OCI-LY7 (cell line): ENCODE results near the gene IGF2BP2. TPM values are rescaled to one million over a fixed set of nuclear protein-coding genes. Genes with fewer than 3 reads are reported as not detected.

Experiments
- BruUV-seq: library from RNA; stranded (reverse); fragments of 400-500 nt; replicated peaks from 2 replicates; lab custom pipeline; 2021; lab: Mats Ljungman, UMichigan
- CTCF ChIA-PET: fragments of 300-600 bp; sonication (Branson Sonifier 250); formaldehyde crosslinking; loops from one replicate; lab custom pipeline; 2022; ENCODE audit warnings: antibody characterized with exemption; ENCODE audit not compliant: unreplicated experiment; lab: Charles Lee
- POLR2A ChIA-PET: fragments of 300-600 bp; sonication (Branson Sonifier 250); formaldehyde crosslinking; loops from one replicate; lab custom pipeline; 2022; ENCODE audit warnings: antibody characterized with exemption; lab: Charles Lee
- DNase-seq: peaks from one replicate; pipeline ENCODE4 v3.0.0-alpha.2; 2015; ENCODE audit warnings: low spot score
- H2AFZ ChIP-seq: fragments of 200-600 bp; sonication (generic), shearing (Covaris generic); 2 replicates; pipeline ENCODE4 v1.6.1; 2014; ENCODE audit warnings: mild to moderate bottlenecking, antibody characterized with exemption, low read length, moderate library complexity
- H3K27ac ChIP-seq: fragments of 200-600 bp; sonication (generic); 2 replicates; pipeline ENCODE4 v1.5.1; 2014; ENCODE audit warnings: mixed run types, low read depth, mild to moderate bottlenecking, moderate library complexity, low read length, inconsistent platforms; ENCODE audit not compliant: poor library complexity, severe bottlenecking
- H3K36me3 ChIP-seq: fragments of 200-600 bp; sonication (generic); 2 replicates; pipeline ENCODE4 v1.6.1; 2014; ENCODE audit warnings: mild to moderate bottlenecking, antibody characterized with exemption, low read length, moderate library complexity, mixed read lengths; ENCODE audit not compliant: insufficient read depth
- H3K4me1 ChIP-seq: fragments of 200-600 bp; sonication (generic); 2 replicates; pipeline ENCODE4 v1.5.1; 2014; ENCODE audit warnings: mild to moderate bottlenecking, low read length; ENCODE audit not compliant: insufficient read depth, poor library complexity, severe bottlenecking
- H3K4me2 ChIP-seq: fragments of 200-600 bp; sonication (generic); 2 replicates; pipeline ENCODE4 v1.6.1; 2014; ENCODE audit warnings: mild to moderate bottlenecking, low read length
- H3K4me3 ChIP-seq: fragments of 200-600 bp; sonication (generic); 2 replicates; pipeline ENCODE4 v1.5.1; 2014; ENCODE audit warnings: mild to moderate bottlenecking, low read depth, low read length; ENCODE audit not compliant: poor library complexity, severe bottlenecking
- H3K79me2 ChIP-seq: fragments of 200-600 bp; sonication (generic); 2 replicates; pipeline ENCODE4 v1.6.1; 2016; ENCODE audit warnings: low read depth, mild to moderate bottlenecking, low read length, moderate library complexity, mixed read lengths; ENCODE audit not compliant: insufficient read depth
- H3K9me2 ChIP-seq: fragments of 200-600 bp; sonication (generic); 2 replicates; pipeline ENCODE4 v1.6.1; 2016; ENCODE audit warnings: mild to moderate bottlenecking, low read length, mixed read lengths; ENCODE audit not compliant: insufficient read depth
- H3K9me3 ChIP-seq: fragments of 200-600 bp; sonication (generic); 2 replicates; pipeline ENCODE4 v1.6.1; 2014; ENCODE audit warnings: mild to moderate bottlenecking, mixed run types, low read length, mixed read lengths
- H4K20me1 ChIP-seq: fragments of 200-600 bp; sonication (generic); 2 replicates; pipeline ENCODE4 v1.6.1; 2014; ENCODE audit warnings: mild to moderate bottlenecking, antibody characterized with exemption, low read length, moderate library complexity, mixed read lengths; ENCODE audit not compliant: insufficient read depth
- EZH2phosphoT487 ChIP-seq: fragments of 200-600 bp; sonication (generic); IDR thresholded peaks from 2 replicates; pipeline ENCODE4 v1.6.1; 2018; ENCODE audit warnings: low read depth, borderline replicate concordance, mild to moderate bottlenecking, mixed run types, antibody characterized with exemption, low read length, moderate library complexity, mixed read lengths
- intact Hi-C: fragments of 100-400 bp; cut with micrococcal nuclease; formaldehyde crosslinking; loops from one replicate; pipeline ENCODE4 v1.10.0; 2022; ENCODE audit not compliant: unreplicated experiment
- total RNA-seq, 2 experiments: library from RNA; depleted of rRNA in 1 of 2; stranded (reverse); fragments of >200 nt in 1 of 2; shearing (Covaris generic) in 1 of 2; gene quantifications; 2 replicates each; pipeline ENCODE4 v1.2.3, GENCODE V29; 2014 to 2022
- TF ChIP-seq, protein P1 (sequence below): fragments of 200-600 bp; sonication (generic); conservative IDR thresholded peaks from 2 replicates; pipeline ENCODE4 v1.5.1; 2014; ENCODE audit warnings: mild to moderate bottlenecking, antibody characterized with exemption, low read length, moderate library complexity, mixed read lengths

Gene IGF2BP2
- total RNA-seq, 2 experiments from 2014 or later: not detected

DNA sequence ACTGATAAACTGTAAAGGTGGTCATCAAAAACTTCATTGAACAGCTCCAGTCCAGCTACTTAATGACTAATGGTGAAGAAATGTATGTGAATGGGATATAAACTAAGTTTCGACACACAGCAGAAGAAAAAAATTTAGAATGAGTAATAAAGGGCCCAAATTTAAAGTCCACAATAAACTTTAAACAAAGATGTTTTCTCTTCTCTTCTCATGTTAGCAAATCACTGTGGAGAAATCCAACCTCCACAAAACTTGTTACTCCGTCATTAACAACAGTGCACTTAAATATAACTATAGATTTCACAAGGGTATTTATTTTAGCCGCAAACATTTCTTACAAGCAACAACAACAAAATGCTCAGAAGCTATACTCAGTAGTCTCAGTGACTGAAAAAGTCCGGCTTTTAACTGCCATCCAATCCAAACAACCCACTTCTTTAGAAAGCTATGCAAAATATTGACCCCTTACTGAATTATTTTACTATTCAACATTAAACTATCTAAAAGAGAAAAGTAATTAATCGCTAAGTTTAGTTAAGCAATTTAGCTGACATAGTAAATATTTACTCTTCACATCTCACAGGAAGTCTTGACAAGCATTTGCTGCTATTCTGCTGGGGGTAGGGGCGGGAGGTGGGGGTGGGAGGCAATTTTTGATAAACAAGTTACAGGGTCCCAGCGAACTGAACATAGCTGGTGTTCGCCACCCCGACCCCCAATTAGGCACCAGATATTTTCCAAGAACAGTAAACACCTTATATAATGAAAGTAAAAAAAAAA lies 2.4 kb downstream of the IGF2BP2 start:
- POLR2A ChIA-PET: interaction anchor here (0.6 to 0.9 kb wide), 6 partner anchors 26 to 552 kb away, joined by 3 to 6 read pairs (median 4); no protein-coding TSS in a partner anchor
- TF ChIP-seq, protein P1, sequence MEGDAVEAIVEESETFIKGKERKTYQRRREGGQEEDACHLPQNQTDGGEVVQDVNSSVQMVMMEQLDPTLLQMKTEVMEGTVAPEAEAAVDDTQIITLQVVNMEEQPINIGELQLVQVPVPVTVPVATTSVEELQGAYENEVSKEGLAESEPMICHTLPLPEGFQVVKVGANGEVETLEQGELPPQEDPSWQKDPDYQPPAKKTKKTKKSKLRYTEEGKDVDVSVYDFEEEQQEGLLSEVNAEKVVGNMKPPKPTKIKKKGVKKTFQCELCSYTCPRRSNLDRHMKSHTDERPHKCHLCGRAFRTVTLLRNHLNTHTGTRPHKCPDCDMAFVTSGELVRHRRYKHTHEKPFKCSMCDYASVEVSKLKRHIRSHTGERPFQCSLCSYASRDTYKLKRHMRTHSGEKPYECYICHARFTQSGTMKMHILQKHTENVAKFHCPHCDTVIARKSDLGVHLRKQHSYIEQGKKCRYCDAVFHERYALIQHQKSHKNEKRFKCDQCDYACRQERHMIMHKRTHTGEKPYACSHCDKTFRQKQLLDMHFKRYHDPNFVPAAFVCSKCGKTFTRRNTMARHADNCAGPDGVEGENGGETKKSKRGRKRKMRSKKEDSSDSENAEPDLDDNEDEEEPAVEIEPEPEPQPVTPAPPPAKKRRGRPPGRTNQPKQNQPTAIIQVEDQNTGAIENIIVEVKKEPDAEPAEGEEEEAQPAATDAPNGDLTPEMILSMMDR: no peak
- no peak for TF ChIP-seq EZH2phosphoT487
- intact Hi-C loops: no loop called here
- DNase-seq: no peak
- Histone ChIP-seq H4K20me1 (no peaks in the 10 kb centered on the region), H3K9me2 (no peaks in the 10 kb centered on the region), H3K4me3 (no peak overlapping the region), H2AFZ (no peak overlapping the region), H3K27ac (no peak overlapping the region), H3K9me3 (no peaks in the 10 kb centered on the region), H3K4me2 (no peak overlapping the region), H3K4me1 (no peaks in the 10 kb centered on the region), H3K79me2 (no peaks in the 10 kb centered on the region), H3K36me3 (no peaks in the 10 kb centered on the region)
- BruUV-seq: no TSS peak
- CTCF ChIA-PET: no interaction called here

DNA sequence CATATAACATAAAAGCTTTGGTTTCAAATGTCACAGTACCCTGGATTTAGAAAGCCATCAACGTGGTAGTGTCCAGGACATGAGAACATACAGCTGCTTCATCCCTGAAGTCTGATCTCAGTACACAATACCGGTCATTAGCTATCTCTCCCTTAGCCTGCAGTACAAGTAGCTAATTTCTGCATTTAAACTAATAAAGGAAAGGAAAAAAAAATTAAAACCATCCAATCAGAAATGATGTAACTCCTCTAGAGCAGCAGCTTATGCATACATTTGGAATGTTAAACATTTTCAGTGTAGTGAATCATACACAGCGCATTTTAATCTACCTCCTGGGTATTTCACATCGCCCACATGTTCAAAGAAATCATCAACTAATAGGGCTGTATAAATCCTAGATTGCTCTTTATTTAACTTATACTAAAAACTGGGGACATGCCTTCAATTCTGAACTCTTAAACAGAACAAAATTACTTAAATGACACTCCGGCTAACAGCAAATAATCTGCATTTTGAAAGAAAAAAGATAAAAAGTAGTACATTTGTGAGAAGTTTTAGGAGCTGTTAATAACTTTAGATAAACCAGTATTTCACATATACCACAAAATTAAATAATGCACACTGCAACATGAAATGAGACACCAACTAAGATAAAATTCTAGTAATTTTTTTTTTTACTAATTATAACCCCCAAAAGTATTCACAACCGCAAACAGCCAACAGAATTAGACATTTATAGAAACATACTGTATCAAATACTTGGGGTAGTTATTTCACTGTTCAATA lies 3.7 kb downstream of the IGF2BP2 start:
- Histone ChIP-seq H3K4me1 (no peaks in the 10 kb centered on the region), H2AFZ (no peak overlapping the region), H3K27ac (no peak overlapping the region), H3K9me3 (no peaks in the 10 kb centered on the region), H3K36me3 (no peaks in the 10 kb centered on the region), H4K20me1 (no peaks in the 10 kb centered on the region), H3K9me2 (no peaks in the 10 kb centered on the region), H3K4me2 (no peak overlapping the region), H3K4me3 (no peak overlapping the region), H3K79me2 (no peaks in the 10 kb centered on the region)
- CTCF ChIA-PET: no interaction called here
- no peak for DNase-seq
- no peak for TF ChIP-seq EZH2phosphoT487
- TF ChIP-seq, protein P1: no peak
- POLR2A ChIA-PET: interaction anchor here (0.6 to 0.9 kb wide), 3 partner anchors 104 to 553 kb away, joined by 4 to 5 read pairs (median 5); no protein-coding TSS in a partner anchor
- intact Hi-C loops: no loop called here
- BruUV-seq: no TSS peak
